Lower lobe of right lung (tissue), 2 donors: ENCODE data around the gene DFFA. TPM values are rescaled to one million over a fixed set of nuclear protein-coding genes. Genes with fewer than 3 reads are reported as not detected.

ENCODE experiments used
- ATAC-seq, 2 donors: fragments of 200-7000 bp; cut with Tn5 transposase; one replicate each; pipeline ENCODE4 v1.9.1; 2020 to 2022; ENCODE audit warnings: mild to moderate bottlenecking in 2 of 2, moderate library complexity in 2 of 2
- DNase-seq: peaks from one replicate; pipeline ENCODE4 v3.0.0-alpha.2; 2020
- H3K27ac ChIP-seq: fragments of 200-600 bp; one replicate; pipeline ENCODE4 v1.8.0; 2022
- H3K27me3 ChIP-seq: fragments of 200-600 bp; one replicate; pipeline ENCODE4 v1.8.0; 2022; ENCODE audit warnings: low read depth
- H3K36me3 ChIP-seq: fragments of 200-600 bp; one replicate; pipeline ENCODE4 v1.8.0; 2022; ENCODE audit warnings: mild to moderate bottlenecking
- H3K4me1 ChIP-seq: fragments of 200-600 bp; one replicate; pipeline ENCODE4 v1.8.0; 2022
- H3K4me3 ChIP-seq: fragments of 200-600 bp; one replicate; pipeline ENCODE4 v1.8.0; 2022; ENCODE audit warnings: mild to moderate bottlenecking
- H3K9me3 ChIP-seq: fragments of 200-600 bp; one replicate; pipeline ENCODE4 v1.8.0; 2022
- intact Hi-C: fragments of 100-400 bp; cut with DNase I; formaldehyde crosslinking; loops from one replicate; pipeline ENCODE4 v1.11.0; 2022
- total RNA-seq: library from RNA; stranded (reverse); fragmentation: NEBNext Ultra II Directional; extraction: Animal tissue kit (Norgen Biotek cat#: 25700); gene quantifications from one replicate; pipeline ENCODE4 v1.2.1, GENCODE V29; 2021
- TF ChIP-seq, protein P1 (sequence below): fragments of 200-600 bp; IDR thresholded peaks from one replicate; pipeline ENCODE4 v1.8.0; 2022; ENCODE audit warnings: antibody characterized with exemption, mild to moderate bottlenecking
- donor health status: DM: no; HTN: yes; CAD: no; lungs with severe emphysema.

The DFFA gene
- total RNA-seq, 1 donor from 2014 or later = 37.0 TPM

DNA sequence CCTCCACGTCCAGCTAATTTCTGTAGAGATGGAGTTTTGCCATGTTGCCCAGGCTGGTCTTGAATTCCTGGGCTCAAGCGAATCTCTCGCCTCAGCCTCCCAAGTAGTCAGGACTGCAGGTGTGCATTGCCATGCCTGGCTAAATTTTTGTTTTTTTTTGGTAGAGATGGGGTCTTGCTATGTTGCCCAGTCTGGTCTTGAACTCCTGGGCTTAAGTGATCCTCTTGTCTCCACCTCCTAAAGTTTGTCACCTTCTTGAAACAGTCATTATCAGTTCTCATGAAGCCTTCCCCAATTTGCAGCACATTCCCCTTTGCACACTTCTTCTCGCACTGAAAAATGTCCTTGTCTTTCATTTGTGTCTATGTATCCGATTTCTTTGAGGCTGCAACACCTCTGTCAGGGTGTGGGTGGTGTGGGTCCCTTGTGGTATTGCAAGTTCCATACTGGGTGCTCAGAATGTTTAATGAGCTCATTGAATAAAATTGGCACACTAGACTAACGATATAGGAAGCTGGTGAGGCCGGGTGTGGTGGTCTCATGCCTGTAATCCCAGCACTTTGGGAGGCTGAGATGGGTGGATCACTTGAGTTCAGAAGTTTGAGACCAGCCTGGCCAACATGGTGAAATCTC lies 25.4 kb downstream of the DFFA start:
- Histone ChIP-seq H3K27ac (no peak overlapping the region), H3K27me3 (no peaks in the 10 kb centered on the region), H3K36me3 (peaks cover 13% of the 10 kb centered on the region), H3K4me1 (peaks cover 12% of the 10 kb centered on the region), H3K9me3 (no peaks in the 10 kb centered on the region), H3K4me3 (no peak overlapping the region)
- no peak for ATAC-seq
- TF ChIP-seq, protein P1, sequence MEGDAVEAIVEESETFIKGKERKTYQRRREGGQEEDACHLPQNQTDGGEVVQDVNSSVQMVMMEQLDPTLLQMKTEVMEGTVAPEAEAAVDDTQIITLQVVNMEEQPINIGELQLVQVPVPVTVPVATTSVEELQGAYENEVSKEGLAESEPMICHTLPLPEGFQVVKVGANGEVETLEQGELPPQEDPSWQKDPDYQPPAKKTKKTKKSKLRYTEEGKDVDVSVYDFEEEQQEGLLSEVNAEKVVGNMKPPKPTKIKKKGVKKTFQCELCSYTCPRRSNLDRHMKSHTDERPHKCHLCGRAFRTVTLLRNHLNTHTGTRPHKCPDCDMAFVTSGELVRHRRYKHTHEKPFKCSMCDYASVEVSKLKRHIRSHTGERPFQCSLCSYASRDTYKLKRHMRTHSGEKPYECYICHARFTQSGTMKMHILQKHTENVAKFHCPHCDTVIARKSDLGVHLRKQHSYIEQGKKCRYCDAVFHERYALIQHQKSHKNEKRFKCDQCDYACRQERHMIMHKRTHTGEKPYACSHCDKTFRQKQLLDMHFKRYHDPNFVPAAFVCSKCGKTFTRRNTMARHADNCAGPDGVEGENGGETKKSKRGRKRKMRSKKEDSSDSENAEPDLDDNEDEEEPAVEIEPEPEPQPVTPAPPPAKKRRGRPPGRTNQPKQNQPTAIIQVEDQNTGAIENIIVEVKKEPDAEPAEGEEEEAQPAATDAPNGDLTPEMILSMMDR = no peak
- intact Hi-C loops = no loop called here
- DNase-seq = no peak

DNA sequence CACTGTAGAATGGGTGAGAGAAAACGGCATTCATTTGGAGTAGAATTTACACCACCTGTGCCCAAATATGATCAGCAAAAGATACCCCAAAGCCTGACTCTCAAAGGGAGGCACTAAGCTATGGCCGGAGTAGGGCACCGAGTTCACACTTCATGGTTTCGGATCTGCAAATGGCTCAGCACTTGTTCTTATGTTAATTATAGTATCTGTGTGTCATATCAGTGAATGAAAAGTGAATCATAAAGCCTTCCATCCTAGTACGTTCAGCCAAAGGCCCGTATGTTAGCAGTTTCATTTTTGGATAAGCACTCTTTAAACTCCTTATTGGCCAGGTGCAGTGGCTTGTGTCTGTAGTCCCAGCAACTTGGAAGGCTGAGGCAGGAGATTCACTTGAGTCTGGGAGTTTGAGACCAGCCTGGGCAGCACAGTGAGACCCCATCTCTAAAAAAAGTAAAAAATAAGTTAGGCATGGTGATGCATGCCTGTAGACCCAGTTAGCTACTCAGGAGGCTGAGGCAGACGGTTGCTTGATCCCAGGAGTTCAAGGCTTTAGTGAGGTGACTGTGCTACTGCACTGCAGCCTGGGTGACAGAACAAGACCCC lies 27.4 kb downstream of the DFFA start:
- no peaks in the 10 kb centered on the region for H3K9me3 ChIP-seq
- DNase-seq = no peak
- ATAC-seq = no peak
- H3K4me3 ChIP-seq = no peak overlapping the region
- no peak overlapping the region for H3K27ac ChIP-seq
- no peaks in the 10 kb centered on the region for H3K4me1 ChIP-seq
- peaks cover 19% of the 10 kb centered on the region for H3K36me3 ChIP-seq
- TF ChIP-seq, protein P1 = no peak
- intact Hi-C loops = no loop called here
- no peaks in the 10 kb centered on the region for H3K27me3 ChIP-seq

DNA sequence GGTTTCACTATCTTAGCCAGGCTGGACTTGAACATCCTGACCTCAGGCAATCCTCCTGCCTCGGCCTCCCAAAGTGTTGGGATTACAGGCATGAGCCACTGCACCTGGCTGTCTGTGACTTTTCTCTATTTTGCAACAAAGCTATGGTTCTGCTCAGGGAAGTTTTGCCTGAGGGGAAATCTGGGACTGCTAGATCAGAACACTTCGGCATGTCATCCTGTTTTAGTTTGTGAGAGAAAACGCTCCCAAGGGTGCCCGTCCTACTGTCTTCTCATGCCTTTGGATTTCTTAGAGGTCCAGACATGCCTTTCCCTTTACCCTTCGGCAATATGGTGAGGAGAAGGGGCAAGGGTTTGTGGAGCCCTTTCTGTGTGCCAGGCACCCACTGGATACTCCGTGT lies 28.1 kb downstream of the DFFA start:
- intact Hi-C loops = no loop called here
- peaks cover 19% of the 10 kb centered on the region for H3K36me3 ChIP-seq
- no peaks in the 10 kb centered on the region for H3K27me3 ChIP-seq
- H3K27ac ChIP-seq = no peak overlapping the region
- DNase-seq (no peak), ATAC-seq (no peak)
- TF ChIP-seq, protein P1 = no peak
- no peak overlapping the region for H3K4me3 ChIP-seq
- H3K9me3 ChIP-seq = no peaks in the 10 kb centered on the region
- H3K4me1 ChIP-seq = no peaks in the 10 kb centered on the region

DNA sequence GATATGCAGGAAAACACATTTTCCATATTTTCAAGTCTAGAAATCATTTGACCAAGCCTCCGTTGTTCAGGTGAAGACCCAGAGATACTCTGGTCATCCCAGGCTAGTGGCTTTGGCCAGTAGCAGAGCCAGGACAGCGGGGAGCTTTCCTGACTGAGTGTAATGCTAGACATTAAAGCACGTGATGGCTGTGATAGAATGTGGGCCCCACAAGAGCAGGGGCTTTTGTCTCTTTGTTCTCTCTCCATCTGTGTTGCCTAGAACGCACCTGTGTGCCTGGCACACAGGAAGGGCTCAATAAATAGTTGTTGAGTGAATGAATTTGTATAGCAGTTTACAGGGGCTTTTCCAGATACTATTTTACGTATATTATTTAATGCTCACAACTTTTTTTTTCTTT lies 31.5 kb downstream of the DFFA start:
- Histone ChIP-seq H3K4me1 (no peaks in the 10 kb centered on the region), H3K36me3 (peaks cover 19% of the 10 kb centered on the region), H3K9me3 (no peaks in the 10 kb centered on the region), H3K4me3 (no peak overlapping the region), H3K27me3 (no peaks in the 10 kb centered on the region), H3K27ac (no peak overlapping the region)
- DNase-seq (no peak), ATAC-seq (no peak)
- intact Hi-C loops = no loop called here
- TF ChIP-seq, protein P1 = no peak

DNA sequence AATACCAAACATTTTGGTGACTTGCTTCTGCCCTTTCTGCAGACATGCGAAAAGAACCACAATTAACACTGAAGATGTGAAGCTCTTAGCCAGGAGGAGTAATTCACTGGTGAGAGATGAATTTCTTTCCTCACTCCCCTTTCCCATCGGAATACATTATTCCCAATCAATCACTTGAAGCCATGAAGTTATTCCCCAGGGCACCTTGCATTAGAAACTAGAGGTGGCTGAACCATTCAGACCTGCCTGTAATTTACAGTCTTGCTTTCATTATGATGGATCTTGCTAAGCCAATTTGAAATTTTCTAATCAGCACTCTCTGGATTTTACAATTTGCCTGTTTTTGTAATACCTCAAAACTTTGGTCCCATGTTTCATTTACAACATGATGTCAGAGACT lies 32.0 kb downstream of the DFFA start:
- TF ChIP-seq, protein P1 = no peak
- intact Hi-C loops = no loop called here
- H3K27me3 ChIP-seq = no peaks in the 10 kb centered on the region
- no peak for ATAC-seq
- H3K4me1 ChIP-seq = no peaks in the 10 kb centered on the region
- H3K4me3 ChIP-seq = no peak overlapping the region
- H3K9me3 ChIP-seq = no peaks in the 10 kb centered on the region
- no peak for DNase-seq
- H3K36me3 ChIP-seq = peaks cover 19% of the 10 kb centered on the region
- no peak overlapping the region for H3K27ac ChIP-seq
